OCI-M1 (cell line): ENCODE data around the gene ZNF710.

Experiments used
- DNase-seq: peaks from one replicate; lab custom pipeline; 2025; lab: John Stamatoyannopoulos, UW

ZNF710 gene

DNA sequence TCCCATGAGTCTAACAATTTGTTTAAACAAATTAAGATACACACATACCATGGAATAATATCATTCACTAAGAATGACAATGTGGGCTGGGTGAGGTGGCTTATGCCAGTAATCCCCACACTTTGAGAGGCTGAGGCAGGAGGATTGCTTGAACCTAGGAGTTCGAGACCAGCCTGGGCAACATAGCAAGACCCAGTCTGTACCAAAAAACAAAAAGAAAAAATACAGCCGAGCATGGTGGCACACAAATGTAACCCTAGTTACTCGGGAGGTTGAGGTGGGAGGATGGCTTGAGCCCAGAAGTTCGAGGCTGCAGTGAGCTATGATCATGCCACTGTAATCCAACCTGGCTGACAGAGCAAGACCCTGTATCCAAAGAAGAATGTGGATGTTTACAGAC, 4.0 kb upstream of the ZNF710 start:
- no peak for DNase-seq

DNA sequence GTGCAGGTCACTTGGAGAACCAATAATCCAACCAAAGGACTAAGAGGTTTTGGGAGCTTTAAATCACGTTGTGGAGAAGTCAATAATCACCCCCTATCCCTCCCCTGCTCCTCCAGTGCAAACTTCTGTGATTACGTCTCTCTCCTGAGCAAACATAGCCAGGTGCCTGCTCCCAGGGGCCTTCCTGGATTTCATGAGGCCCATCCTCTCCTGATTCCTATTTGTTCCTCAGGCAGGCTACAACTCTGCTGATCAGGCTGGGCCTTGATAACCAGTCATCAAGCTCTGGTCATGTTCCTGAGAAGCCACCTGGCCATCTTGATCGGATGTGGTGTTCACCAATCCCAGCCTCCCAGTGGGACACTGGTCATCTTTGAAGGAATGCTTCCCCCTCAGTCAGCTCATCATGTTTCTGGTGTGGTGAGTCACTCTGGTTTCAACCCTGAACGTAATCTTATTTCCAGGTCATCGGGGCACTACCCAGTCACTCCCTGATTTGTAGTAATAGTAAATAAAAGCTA, 2.9 kb upstream of the ZNF710 start:
- DNase-seq = no peak

DNA sequence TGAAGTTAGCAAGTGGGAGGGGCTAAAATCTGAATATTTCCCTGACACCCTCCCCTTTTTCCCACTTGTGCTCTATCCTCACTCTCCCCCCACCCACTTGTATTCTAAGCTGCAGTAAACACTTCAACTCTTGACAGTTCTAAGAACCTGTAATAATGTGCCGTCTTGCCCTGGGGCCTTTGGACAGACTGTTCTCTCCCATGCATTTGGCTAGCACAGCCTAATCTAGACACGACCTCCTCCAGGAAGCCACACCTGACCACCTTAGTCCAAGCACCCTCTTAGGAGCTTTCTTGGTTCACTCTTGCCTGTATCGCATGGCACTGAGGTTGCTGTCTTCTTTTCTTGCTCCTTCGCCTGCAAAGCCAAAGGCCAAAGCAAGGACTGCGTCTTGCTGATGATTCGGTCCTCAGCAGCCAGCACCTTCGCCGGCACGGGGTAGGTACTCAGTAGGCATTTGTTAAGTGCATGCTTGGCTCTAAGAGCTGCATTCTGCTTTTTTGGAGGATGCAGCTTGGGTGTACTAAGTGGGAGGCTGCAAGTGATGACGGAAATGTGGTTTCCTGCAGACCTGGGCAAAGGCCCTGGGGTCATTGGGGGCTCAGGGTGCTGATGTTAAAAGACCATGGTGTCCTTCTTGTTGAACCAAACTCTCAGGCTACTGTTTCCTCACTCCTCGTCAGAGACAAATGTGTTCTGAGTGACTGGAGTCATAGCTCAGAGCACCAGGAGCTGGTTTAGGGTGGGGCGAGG, 2.0 kb upstream of the ZNF710 start:
- DNase-seq = no peak

DNA sequence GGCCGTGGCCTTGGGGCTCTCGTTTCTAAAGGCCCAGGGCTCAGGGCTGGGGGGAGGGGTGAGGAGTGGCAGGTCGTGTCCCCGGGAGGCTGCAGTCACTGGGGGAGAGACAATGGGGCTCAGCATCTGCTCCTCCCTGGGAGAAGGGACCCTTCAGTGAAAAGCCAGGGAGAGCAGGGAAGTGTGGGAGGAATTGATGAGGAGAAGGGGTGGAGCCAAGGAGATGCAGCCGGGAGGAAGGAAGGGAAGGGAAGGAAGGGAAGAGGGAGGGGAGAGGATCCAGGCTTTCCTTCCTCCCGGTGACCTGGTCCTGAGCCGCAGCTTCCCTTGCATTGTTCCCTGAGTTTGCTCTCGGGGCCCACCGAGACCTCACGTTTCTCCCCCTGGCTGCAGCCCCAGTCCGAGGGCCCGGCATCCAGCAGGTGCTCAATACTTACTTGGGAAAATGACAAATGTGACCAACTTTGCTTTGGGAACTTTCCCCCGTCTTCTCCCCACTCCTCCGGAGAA, 1.4 kb upstream of the ZNF710 start:
- no peak for DNase-seq

DNA sequence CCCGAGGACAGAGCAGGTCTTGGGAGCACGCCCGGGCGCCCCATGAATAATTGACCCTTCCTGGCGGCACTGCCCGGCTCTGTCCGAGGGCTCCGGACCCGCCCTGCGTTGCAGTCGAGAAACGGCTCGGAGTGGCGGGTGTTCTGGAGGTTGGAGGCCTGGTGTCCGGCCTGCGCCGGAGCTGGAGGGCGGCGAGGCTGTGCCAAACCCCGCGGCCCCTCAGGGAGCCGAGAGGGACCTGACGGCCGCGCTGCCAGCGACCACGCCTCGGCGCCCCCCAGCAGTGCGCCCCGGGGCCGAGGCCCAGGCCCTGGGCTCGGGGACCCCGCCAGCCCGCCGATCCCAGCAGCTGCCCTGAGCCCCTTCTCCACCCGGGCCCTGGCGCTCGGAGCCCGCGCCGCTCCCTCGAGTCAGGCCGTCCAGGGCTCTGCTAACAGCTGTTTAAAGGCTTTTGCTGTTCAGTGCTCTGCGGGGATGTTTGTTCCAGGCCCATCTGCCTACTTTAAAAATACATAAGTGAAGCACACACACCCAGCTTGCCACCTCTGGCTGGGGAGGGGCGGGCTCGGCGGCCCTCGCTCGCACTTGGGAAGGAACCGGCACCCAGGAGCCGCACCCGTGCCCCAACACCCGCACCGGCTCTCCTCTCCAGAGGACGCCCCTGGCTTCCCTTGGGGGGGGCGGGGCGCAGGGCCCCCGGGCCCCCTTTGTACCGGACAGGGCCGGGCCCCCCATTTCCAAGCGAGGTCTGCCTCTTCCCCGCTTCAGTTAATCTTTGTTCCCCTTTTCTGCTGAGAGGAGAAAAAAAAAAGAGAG, 730 bp upstream of the ZNF710 start:
- DNase-seq = no peak

DNA sequence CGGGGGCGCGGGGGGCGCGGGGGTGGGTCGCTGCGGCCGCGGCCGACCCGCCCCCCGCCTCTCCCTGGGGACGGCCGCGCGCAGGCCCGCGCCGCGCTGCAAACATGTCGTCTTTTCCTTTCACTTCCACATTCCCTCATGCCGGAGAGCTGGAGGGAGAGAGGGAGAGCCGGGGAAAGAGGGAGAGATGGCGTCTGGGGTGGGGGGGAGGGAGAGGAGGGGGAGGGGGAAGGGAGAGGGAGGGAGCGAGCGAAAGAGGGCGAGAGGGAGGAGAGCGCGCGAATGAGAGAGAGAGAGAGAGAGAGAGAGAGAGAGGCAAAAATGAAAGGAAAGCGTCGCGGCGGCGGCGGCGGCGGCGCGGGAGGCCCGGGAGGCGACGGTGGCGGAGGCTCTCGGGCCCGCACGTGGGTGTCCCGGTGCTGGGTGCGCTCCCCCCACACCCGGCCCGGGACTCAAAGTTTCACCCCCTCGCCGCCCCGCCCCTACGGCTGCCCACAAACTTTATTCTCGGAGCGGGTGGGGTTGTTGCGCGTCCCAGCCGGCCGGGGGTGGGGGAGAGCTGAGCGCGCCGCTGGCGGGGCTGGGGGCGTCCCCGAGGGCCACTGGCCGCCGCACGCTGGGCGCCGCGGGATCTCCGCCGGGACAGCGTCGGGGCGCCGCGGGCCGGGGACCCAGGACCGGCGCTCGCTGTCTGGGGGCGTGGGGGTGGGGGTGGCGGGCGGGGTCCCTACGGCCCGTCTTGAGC, 731 bp downstream of the ZNF710 start:
- peak; percentile 55 for DNase-seq

DNA sequence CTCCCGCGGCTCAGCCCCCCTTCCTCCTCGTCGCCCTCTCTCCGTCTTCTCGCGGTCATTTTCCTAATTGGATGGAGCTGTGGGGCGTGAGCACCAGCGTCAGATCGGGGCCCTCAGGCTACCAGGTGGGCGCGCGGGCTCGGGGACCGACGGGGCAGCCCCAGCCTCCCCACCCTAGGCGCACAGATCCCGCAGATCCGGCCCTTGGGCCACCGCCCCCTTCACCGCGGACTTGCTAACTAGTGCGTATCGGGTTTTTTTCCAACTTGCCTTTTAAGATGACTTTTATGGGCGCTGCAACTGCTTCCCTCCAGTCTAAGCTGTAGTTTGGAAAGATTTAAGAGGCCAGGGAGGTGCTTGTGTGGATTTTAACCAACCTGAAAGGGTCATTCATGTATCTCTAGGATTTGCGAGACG, 1.3 kb downstream of the ZNF710 start:
- peak; percentile 43 for DNase-seq

DNA sequence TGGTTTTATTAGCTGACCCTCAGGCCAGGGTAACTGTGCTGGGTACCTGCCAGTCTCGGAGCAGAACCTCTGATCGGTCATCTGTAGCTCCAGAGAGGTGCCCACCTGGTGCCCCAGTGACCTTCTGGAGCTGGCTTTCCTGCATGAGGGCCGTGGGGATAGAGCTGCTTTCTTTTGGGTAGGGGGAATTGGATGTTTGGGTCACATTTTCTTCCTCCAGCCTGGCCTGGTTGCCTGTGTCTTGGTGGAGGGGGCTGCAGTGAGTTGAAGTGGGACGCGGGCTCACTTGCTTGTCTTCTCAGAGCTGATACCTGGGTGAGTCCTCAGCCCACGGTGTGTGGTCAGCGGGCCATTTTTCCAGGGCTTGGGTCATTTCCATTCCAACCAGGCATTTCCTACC, 2.6 kb downstream of the ZNF710 start:
- no peak for DNase-seq

DNA sequence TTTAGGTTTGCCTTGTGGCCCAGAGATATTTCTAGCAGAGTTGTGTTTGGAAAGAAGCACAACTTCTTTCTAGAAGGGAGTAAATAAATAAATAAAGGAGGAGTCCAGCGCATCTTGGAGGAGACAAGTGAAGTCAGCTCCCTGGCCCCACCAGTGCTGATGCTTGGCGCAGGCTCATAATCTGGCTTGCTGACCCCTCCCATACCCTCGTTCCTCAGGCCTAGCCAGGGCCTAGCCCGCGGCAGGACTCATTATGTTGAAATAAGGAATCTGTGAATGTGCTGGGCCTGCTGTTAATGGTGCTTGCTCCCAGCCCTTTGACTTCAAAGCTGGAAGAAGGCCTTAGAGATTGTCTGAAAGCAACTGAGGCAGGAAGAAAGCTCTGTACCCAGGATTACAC, 3.1 kb downstream of the ZNF710 start:
- DNase-seq = no peak

DNA sequence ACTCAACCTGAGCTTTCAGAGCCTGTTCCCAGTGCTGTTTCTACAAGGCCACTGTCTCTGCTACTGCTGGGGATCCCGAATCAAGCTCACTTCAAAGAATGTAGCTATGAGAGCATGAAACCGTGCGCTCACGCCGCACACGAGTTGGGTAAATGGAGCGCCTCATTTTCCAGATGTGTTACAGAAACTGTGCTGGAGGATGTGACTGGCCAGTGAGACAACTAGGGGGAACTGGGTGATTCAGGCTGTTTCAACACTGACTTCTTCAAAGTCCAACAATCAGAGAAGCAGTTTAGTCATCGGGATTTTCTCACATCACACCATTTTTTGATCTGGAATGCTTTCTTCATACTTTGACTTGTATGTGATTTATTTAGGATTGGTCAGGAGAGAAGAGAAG, 3.5 kb downstream of the ZNF710 start:
- no peak for DNase-seq

DNA sequence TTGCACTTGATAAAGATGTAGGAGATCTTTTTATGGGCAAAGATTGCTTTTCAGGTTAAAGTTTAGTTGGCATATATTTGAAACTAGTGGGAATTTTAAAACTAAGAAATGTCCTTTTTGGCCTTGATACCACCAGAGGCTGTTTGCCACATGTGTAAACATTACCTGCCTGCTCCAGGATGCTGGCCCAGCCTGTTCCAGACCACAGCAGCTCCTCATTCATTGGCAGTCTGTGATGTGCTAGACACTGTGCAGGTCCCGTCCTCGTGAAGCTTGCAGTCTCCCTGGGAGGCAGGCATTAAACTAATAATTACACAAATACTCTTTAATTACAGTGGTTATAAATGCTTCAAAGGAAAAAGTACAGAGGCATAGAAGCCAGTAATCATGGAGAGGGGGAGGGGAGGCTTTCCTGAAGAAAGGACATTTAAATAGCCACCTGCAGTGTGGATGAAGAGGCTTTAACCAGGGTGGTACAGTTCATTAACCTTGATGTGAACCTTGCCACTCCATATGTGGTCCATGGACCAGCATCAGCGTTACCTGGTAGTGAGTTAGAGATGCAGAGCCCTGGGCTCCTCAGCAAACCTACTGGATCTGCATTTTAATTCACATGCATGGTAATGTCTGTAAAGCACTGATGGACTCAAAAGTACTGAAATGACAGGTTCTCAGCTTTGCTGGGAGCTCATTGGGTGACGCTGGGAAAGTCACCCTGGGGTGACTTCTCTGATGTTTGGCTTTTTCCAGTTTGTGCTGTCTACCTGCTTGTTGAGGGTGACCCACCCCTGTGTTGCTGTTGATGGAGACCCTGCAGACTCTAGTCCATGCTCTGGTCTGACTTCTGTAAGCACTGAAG, 5.3 kb downstream of the ZNF710 start:
- DNase-seq = no peak

DNA sequence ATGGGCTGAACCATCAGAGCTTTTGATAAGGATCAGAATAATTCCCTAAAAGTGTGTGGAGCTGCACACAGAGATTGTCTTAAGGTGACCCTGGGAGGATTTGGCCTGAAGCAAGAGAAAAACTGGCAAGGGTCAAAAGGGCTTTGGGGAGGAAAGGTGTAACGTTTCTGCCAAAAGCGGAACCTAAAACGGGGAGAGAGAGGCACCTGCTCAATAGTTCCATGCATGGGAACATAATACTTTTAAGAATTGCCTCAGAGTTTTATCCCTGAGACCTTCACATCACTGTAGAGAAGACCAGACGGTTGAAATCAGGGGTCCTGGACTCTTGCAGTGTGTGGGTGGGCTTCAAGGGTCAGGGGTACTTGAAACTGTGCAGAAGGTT, 5.9 kb downstream of the ZNF710 start:
- no peak for DNase-seq

DNA sequence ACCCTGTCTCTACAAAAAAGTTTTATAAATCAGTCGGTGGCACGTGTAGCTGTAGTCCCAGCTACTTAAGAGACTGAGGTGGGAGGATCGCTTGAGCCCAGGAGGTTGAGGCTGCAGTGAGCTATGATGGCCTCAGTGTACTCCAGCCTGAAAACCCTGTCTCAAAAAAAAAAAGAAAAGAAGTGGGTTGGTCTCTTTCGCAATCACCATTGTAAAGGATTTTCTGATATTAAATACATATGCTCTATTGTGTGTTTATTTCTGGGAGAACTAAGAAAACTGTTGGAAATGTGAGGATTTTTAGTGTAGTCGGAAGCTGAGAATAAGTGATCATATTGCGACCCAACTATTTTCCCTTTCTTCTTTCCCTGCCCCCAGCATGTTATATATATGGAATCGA, 7.5 kb downstream of the ZNF710 start:
- no peak for DNase-seq

DNA sequence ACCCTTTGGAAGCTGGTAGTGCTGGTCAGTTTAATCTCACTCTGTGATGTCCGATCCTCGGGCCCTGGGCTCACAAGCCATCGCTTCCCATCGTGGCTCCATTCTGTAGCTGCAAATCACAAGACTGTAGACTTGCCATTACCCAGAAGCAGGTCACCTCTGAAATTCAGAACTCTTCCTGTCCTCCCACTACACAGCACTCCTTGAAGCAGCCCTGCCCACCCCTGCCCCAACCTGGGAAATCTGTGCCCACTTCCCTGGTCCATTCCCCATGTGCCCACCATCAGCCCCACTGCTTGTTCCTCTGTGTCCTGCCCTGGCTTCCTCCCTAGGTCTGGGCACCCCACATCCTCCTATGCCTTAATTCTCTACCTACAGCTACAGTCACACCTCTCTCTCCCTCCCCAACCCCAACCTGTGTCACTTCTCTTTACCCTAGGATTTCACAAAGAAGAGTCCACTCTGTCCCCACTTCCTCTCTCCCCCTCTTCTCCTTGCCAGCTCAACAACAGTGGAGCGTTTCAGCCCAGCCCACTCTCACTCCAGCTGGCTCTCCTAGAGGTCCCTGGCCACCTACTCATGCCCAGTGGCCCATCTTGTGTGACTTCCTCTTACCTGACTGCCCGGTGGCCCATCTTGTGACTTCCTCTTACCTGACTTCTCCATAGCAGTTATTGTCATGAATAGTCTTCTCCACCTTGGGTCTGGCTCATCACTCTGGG, 8.3 kb downstream of the ZNF710 start:
- DNase-seq = no peak

DNA sequence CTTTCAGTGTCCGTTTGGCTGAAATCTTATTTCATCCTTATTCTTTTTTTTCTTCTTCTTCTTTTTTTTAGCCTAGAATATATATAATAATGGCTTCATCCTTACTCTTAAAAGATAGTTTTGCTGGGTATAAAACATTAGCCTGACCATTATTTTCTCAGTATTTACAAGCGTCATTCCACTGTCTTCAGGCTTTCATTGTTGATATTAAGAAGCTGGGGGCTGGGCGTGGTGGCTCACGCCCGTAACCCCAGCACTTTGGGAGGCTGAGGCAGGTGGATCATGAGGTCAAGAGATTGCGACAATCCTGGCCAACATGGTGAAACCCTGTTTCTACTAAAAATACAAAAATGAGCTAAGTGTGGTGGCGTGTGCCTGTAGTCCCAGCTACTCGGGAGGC, 10.6 kb downstream of the ZNF710 start:
- DNase-seq = no peak

DNA sequence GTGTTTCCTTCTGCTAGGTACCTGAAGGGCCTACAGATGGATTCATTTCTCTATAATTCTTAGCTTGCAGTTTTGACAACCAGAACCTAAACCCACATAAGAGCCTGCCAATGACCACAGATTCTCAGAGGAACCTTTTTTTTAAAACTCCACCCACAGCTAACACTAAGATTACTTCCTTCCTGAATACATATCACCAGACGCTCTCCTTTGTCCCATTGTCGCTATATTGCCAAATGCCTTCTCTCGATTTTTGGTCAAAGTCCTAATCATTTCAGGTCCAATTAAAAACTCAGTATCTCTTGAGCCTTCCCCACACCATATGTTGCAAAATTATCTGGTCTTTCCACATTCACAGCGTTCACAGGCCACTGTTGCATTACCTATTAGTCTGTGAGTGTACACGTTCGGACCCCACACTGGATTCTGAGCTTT, 12.4 kb downstream of the ZNF710 start:
- DNase-seq = no peak

DNA sequence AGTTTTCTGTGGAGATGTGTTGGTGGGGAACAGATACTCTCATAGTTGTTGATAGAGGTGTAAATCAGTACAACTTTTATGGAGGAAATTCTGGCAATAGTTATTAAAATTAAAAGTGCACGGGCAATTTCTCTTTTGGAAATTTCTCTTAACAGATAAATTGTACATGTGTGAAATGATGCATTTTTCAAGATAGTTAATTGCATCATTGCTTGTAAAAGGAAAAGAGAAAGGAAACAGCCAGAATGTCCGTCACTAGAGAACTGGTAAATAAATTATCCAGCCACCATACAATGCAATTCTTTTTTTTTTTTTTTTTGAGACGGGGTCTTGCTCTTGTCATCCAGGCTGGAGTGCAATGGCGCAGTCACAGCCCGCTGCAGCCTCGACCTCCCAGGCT, 14.2 kb downstream of the ZNF710 start:
- DNase-seq = no peak

DNA sequence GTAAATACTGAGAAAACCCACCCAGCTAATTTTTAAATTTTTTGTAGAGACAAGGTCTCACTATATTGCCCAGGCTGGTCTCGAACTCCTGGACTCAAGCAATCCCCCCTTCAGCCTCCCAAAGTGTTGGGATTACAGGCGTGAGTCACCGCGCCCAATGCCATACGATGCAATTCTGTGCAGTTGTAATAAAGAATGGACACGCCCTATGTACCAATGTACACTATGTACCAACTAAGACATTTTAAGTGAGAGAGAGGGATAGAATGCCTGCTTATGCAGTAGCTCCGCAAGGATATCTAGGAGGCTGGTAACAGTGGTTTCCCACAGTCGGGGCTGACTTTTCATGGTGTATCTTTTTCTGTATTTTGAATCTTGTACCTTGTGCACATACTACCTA, 14.6 kb downstream of the ZNF710 start:
- DNase-seq = no peak

DNA sequence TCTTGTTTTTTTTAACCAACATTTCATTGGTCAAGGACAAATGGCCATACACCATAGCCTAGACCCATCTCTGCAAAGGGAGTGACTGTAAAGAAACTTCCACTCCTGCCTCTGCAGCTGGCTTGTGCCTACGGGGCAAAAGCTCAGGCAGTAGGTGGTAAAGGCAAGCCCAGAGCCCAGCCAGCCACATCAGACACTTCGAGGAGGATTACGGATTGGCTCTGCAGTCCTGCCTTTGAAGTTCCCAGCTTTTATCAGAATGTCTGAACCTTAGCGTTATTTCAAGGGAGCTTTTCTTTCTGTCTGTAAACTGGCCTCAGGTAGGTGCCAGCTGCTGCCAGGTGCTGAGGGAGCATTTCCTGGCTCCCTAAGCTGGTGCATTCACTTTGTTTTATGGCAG, 15.6 kb downstream of the ZNF710 start:
- DNase-seq = no peak

DNA sequence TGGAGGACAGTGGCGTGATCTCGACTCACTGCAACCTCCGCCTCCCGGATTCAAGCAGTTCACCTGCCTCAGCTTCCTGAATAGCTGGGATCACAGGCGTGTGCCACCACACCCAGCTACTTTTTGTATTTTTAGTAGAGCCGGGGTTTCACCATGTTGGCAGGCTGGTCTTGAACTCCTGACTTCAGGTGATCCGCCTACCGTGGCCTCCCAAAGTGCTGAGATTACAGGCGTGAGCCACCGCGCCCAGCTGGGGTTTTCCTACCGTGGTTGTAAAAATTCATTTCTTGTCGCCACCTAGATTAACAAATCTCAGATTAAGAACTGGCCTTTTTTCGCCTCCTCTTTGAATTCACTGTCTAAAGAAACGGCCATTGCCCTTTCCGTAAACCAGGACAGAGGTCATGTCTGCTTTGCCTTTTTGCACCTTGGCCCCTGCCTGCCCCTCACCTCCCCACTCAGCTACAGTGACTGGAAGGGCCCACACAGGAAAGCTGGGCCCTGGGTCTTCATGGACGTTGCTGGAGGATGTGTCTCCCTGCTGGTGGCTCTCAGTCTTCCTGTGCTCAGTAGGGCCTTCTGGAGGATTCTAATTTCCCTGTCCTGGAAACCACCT, 17.2 kb downstream of the ZNF710 start:
- no peak for DNase-seq
